Hippocampal formation (tissue), 2 donors: ENCODE measurements around the gene ADGRA1.

Experiments
- DNase-seq, 2 donors: peaks; one replicate each; lab custom pipeline; 2025; lab: John Stamatoyannopoulos, UW

The ADGRA1 gene

DNA sequence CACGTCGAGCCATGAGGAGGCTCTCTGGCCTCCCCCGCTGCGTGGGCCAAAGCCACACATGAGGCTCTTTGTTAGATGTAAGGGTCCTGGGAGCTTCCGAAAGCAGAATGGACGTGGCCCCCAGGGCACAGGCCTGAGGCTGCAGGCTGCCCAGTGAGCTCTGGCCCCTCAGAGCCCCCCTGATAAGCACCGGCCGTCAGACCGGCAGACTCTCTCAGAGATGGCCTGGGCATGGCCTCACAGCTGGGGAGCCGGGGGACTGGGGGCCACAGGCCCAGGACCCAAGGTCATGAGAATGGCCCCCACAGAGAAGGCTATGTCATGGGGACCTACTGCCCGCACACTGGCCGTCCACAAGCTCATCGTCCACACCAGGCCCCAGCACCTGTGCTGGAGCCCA lies 31.7 kb upstream of the ADGRA1 start:
- DNase-seq: no peak

DNA sequence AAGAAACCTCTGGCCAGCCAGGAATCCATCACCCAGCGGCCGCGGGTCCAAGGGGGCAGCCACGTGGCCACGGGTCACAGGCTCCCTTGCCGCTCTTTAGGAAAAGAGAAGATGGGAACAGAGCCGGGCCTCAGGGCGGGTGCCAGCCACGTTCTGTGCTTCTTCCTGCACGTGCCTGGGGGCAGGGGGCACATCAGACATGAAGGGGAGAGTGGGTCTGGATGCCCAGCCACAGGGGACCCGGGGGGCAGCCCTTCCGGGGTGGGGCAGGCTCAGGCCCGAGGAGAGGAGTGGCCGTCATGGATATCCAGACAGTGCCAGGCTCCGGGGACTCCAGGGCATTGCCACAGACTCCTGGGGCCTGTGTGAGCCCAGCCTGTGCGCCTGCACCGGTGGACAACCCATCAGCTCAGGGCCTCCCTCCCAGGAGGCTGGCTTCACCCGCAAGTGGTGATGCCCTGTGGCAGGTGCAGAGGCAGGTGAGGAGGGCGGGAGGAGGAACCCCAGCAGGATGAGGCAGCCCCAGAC lies 31.0 kb upstream of the ADGRA1 start:
- DNase-seq: no peak

DNA sequence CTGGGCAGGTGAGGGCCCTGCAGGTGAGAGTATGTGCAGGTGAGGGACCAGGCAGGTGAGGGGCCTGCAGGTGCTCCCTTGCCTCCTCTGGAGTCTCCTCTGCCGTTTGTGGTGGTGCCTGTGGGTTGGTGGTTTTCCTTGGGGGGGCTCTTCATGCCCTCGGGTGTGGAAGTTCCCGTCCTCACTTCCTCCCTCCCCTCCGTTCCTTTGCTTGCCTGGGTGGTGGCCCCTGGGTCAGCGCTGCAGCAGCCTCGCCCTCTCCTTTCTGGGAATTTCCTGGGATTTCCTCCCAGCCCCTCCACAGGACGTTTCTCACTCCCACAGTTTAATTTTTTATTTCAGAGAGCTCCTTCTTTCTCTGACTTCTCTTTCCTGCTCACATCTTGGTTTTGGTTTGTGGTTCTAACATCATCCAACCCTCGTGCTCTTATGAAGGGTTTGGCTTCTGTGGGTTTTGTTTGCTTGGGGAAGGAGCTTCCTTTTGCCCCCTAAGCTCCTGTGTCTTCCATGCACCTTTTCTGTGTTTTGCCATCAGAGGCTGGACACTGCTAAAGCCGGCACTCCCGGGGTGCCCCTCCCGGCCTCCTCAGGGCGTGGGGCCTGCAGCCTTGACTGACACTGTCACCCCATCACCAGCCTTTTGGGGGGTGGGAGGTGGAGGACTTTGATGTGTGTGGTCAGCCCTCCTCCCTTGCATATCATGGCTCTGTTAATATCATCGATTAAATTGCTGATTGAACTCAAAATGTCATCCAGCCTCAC lies 29.2 kb upstream of the ADGRA1 start:
- DNase-seq: no peak

- no peak for DNase-seq
Measured at GRCh38 chr10:133059093-133059470, 28.6 kb upstream of the ADGRA1 start.

GRCh38 chr10:133059571-133059970 lies 28.2 kb upstream of the ADGRA1 start:
- no peak for DNase-seq

DNA sequence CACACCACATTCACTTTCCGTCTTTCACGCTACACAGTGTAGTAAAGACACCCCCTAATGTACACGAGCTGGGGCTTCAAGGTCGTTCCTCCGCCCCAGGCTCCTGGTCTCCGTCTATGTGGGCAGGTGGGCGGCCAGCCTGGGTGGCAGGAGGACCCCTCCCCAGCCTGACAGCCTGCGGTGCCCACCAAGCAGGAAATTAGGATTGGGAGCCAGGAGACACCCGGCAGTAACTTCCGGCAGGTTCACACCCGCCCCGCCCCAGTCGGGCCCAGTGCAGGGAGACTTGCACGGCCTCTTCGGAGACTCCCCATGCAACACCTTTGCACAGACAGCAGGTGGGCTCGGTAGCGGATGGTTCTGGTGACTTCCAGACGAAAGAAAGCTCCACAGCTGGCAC lies 27.7 kb upstream of the ADGRA1 start:
- DNase-seq: no peak

- DNase-seq: no peak
Measured at GRCh38 chr10:133060466-133060865, 27.3 kb upstream of the ADGRA1 start.

DNA sequence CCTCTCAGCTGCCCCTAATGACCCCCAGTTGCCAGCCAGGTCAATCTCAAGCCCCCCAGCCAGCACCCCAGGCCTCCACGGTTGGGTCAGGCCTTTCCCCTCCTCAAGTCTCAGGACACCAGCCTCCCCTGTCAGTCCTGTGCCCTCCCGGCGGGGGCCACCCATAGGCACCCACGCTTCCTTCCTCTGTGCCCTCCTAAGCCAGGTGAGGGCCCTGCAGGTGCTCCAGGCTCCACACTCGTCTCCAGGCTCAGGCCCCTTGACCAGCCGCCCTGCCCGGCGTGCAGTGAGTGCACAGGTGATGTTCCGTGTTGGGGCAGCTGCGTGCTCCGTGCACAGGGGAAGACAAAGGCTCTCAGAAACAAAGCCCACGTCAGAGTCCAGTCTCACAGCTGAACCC lies 26.8 kb upstream of the ADGRA1 start:
- no peak for DNase-seq

DNA sequence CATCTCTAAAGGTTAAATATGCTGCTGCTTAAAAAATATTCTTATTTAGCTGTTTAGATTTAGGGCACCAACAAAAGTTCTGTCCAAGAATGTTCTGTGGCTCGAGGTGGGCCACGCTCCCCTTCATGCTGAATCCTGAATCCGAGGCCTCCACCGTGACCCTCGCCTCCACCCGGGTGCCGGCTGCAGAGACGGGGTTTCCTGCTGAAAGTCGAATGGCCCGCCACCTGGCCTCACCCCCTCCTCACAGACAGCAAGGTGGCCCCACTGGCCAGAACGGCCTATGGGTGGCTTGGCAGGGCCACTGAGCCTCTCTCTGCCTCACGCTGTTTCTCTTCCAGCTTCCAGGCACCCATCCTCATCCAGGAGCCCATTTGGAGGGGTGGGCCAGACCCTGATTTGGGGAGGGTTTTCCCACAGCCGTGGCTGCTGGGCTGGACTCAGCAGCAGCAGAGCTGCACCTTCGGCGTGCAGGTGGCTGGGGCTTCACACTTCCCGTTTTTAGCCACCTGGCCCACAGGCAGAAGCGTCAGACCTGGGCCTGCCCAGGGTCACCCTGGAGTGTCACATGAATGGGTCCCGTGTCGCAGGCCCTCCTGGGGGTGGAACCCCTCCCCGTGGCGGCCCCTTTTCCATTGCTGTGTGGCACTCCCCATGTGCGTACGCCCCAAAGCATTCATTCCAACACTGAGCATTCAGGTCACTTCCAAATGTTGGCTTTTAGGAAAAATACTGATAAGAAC lies 26.3 kb upstream of the ADGRA1 start:
- no peak for DNase-seq

DNA sequence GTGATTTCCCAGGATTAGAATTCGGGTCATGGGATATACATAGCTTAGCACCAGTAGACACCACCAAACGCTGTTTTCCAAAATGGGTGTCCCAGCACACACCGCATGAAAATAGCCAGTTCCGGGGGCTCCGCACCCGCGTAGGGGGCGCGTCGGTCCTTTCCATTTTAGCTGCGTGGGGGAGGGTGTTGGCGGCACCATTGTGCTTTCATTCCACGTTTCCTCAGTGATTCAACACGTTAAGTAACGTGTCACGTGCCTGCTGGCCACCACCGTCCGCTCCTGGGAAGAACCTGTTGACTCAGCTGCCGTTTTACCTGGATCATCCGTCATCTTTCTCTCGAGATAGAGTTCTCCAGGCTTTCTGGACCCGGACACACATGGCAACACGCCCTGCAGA lies 25.6 kb upstream of the ADGRA1 start:
- no peak for DNase-seq

DNA sequence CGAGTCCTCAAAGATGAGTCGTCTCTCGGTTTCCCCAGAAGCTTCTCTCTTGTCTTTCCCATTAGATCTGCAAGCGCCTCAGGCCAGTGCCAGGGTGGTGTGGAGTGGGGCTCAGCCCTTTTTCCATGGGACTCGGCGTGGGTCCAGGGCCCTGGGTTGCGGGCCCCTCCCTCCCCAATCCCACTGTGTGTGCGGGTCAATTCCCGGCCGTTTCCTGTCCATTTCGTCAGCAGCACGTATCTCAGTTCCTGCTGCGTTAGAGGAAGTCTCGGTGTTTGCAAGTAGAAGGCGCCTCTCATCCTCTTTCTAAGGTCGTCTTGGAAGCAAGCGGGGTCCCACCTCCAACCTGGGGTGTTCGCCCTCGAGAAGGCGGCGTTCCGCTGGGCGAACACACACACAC lies 25.1 kb upstream of the ADGRA1 start:
- DNase-seq: no peak

DNA sequence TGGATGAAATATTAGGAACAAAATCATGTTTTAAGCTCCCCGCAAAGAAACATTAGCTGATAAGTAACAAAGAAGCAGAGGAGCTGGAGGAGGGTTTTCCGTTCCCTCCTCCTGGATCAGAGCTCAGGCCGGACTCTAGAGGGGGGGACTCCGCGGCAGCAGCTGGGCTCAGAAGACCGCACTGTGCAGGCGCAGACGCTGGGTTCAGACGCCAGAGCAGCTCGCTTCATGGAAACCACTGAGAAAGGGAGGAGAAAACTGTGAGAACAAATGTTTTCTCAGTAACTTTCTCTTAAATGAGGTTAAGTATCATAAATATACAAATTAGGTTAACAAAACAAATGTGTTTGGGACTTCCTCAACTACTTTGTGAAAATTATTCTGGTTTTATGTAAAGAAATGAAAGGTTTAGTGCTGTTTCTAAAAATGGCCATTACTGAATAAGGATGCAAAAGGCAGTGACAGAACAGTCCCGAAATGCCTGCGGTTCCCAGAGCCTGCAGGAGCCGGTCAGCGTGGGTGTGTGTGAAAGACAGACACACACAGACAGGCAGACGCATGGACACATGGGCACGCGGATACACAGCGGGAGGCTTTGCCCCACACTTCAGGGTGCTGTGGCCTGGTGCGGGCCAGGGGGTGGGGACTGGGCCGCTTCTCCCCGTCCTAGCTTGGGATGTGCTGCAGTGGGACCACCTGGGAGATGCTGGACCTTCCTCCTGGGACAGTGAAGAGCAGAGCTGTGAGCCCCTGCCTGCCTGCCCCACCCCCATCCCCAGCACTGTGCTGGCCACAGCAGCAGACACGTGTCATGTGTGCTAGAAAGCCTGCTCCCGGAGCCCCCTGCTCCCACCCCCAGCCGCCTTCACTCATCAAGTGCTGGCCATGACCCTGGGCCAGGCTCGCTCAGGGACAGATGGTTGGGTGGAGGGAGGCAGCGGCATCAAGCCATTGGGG lies 20.3 kb upstream of the ADGRA1 start:
- DNase-seq: no peak

DNA sequence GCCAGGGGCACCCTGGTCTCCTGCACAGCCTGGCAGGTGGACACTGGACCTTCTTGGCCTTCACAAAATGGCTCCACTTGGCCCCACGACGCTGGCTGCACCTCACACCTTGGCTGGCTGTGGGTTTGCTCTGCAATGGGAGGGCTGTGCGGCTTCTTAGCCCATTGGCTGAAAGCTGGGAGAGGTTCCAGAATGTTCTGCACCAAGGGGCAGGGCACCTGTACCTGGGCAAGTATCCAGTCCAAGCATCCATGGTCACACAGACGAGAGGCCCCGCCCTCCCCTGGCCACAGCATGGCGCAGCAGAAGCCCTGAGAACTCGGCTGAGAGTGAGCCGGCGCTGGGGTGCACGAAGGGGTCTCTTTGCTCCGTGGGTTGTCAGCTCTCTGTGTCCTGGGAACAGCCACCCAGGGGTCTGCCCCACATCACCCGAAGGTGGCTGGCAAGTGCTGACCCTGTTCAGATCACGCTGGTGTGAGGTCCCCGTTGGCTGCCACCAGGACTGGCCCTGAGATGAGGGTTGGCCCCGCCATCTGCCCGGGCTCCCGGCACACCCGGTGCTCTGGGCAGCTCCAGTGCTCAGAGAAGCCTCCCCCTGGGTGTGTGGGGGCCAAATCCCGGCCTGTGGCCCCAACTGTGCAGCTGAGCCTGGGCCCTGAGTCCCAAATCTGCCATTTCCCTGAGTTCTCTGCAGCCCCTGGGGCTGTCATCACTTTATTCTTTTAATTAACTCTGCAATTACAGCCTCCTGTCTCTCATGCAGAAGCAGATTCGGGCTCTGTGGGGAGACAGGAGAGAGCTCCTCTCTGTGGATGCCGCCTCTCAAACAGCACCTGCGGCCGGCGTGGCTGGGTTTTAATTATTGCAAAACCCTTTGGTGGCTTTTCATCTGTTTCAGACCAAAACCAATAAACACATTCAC lies 19.4 kb upstream of the ADGRA1 start:
- DNase-seq: no peak

- no peak for DNase-seq
Measured at GRCh38 chr10:133069033-133069525, 18.6 kb upstream of the ADGRA1 start.

DNA sequence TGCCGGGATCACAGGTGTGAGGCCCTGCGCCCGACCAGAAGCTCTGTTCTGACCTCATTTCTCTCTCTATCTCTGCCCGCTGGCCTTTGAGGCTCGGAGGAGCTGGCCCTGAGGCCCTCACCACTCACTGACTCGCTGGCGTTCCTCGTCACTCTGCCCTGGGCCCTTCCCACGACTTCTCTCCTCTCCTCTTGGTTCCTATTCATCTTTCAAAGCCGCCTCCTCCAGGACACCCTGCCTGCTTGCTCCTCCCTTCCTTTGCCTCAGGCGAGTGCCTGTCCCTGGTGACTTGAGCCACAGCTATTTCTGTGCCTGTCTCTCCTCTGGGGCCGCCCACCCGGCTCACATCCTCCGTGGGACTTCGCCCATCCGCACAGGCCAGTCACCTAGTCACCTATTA lies 17.3 kb upstream of the ADGRA1 start:
- DNase-seq: no peak

GRCh38 chr10:133070810-133071209 lies 16.9 kb upstream of the ADGRA1 start:
- DNase-seq: no peak

DNA sequence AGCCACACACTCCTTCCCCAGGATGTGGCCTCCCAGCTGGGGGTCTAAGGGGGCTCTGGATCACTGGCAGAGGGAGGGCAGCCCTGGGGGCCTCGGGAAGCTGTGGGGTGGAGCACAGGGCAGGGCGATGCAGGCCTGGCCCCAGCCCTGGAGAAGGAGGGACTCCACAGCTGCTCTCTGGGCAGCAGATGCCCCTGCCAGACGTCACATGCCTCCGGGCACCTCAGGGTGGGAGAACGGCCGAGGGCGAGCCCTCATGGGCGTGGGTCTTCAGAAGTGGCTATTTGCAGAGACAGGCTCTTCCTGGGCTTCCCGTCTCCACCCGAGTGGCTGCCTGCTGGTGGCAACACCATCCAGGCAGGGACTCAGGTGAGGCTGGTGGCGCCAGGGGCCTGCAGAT lies 16.0 kb upstream of the ADGRA1 start:
- no peak for DNase-seq

DNA sequence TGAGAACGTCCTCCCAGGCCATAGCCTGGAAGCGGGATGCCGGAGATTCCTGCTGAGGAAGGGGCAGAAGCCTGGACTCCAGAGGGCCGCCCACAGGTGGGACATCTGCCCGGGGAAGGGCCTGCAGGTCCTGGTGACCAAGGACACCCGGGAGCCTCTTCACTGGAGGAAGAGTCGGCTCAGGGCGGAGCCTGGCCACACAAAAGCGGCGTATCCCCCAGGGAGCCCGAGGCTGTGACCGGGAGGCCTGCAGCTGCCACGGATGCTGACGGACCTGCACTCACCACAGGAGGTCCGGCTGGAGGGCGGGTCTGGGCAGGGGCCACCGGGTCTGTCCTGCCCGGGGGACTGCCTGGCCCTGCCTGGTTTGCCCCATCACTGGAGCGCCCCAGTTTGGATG lies 15.5 kb upstream of the ADGRA1 start:
- DNase-seq: no peak

GRCh38 chr10:133072720-133073390 lies 14.9 kb upstream of the ADGRA1 start:
- no peak for DNase-seq

GRCh38 chr10:133075346-133076137 lies 12.2 kb upstream of the ADGRA1 start:
- DNase-seq: no peak
